NCI-H1105 treated with DMSO at 0.1 percent for 48 hours (cell line): ENCODE results near the gene NKAP.
A peak's percentile ranks its signal among the peaks of the same experiment; 100 is the strongest.
"Not testable (repeated sequence)": the region's sequence is repeated elsewhere in the genome, so short reads cannot be mapped to it uniquely, and the experiment has no call there.

Experiments used
- DNase-seq: peaks from one replicate; lab custom pipeline; 2025; lab: John Stamatoyannopoulos, UW

NKAP gene

GRCh38 chrX:119943185-119943988, at the start of gene NKAP:
TSS of gene NKAP (minus strand) at chrX:119943751. CDS start at chrX:119943605, 146 bp downstream.
- peak; percentile 73 for DNase-seq

GRCh38 chrX:119991005-119991787, 47.6 kb upstream of the NKAP start:
- no peak for DNase-seq

DNA sequence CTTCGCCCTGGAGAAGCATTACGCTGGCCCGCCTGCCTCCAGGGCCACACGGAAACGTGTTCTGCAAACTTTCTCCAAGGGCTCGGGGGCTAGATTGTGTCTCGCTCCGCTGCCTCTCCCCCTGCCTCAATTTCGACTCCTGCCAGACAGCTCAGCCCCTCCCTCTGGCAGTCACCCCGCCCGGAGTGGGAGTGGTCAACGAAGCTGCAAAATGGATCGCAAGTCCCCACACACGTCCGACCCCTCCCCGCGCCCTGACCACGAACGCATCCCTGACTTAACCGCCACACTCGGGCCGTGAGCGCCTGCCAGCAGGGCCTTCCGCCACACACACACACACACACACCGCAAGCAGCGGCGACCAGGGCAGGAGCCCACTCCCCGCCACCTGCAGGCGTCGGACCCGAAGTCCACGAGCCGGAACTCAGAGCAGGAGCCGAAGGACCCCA, 47.0 kb upstream of the NKAP start:
- DNase-seq = peak; percentile 5

DNA sequence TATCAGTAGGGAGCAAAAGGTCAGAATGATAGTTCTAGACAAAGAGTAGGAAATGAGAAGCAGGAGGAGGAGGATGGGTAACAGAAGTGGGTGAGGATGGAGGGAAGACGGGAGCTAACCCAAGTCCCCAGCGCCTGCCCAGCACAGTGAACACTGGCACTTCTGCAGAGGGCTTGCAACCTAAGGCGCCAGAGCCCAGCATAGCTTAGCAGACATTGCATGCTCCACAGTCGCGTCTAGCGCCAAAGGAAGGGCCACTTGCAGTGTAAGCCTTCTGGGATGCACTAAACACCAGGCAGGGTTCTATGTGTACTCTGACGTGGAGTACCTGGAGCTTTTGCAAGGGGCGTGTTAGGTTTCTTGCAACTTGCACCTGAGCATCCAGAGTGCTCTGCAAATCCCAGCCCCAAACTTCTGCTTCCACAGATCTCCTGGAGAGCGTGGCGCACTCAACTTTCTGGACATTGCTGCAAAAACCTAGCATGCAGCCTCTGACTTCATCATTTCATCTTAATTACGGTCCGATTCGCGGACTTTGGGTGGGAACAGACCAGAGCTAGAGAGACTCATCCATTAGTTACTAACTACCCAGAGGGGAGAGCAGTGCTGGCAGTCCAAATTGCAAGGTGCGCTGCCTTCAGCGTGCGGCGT, 46.5 kb upstream of the NKAP start:
- no peak for DNase-seq

DNA sequence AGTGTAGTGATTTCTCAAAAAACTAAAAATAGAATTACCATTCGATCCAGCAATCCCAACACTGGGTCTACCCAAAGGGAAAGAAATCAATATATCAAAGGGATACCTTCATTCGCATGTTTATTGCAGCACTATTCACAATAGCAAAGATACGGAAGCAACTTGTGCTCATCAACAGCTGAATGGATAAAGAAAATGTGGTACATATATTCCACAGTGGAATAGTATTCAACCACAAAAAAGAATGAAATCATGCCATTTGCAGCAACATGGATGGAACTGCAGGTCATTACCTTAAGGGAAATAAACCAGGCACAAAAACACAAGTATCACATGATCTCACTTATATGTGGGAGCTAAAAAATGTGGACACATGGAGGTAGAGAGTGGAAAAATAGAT, 42.7 kb upstream of the NKAP start:
- no peak for DNase-seq

DNA sequence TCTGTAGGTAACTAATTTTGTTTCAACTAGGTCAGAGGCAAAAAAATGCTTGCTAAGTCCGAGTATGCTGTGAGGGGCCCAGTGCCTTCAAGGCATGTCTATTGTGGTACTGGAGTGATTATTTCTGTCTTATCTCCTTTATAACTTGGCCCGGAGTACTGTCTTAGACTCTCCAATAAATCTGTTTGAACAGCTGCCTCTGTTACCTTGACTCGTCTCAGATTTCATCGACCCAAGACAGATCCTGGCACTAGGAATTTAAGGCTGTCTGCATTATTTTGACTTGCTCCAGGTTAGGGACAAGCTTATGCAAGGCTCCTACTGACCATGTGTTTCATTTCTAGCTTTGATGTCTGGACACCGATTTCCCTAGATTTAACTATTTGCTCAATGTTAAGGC, 41.1 kb upstream of the NKAP start:
- peak; percentile 20 for DNase-seq

- DNase-seq = no peak
Observed at GRCh38 chrX:119983494-119983893, 39.9 kb upstream of the NKAP start.

DNA sequence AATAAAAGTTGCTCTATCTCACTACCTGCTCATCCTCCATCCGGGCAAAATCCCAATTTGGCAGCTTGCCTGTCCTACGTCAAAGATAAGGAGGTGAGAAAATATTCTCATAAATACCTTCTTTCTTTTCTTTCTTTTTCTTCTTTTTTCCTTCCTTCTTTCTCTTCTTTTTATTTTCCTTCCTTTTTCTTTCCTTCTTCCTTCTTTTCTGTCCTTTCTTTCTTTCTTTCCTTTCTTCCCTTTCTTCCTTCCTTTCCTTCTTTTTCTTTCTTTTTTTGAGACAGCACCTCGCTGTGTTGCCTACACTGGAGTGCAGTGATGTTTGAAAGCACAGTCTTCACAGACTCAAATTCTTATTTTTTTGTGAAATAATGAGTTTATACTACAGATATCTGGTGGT, 38.6 kb upstream of the NKAP start:
- no peak for DNase-seq

DNA sequence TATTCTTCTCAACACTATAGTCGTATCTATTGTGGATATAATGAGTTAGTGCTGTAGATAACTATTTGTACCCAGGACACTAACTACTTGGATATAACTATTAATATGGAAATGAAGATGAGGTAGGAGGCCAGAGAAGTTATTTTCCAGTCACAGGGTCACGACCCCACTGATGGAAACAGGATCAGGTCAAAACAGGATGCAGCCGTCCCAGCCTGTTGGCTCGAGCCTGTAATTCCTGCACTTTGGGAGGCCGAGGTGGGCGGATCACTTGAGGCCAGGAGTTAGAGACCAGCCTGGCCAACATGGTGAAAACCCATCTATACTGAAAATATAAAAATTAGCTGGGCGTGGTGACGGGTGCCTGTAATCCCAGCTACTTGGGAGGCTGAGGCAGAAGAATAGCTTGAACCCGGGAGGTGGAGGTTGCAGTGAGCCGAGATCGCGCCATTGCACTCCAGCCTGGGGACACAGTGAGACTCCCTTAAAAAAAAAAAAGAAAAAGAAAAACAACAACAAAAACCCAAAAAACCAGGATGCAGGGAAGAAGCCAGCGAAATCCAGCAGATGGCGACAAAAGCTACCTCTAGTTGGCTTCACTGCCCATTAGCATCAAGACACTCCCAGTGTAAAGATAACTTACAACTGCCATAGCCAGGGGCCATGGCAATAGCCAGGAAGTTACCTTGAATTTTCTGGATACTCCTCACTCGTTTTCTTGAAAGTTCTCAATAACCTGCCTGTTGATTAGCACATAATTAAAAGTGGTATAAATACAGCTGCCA, 37.9 kb upstream of the NKAP start:
- peak; percentile 34 for DNase-seq

- DNase-seq = not testable (repeated sequence)
Observed at GRCh38 chrX:119977172-119977571, 33.6 kb upstream of the NKAP start.

- DNase-seq = no peak
Observed at GRCh38 chrX:119971184-119971583, 27.6 kb upstream of the NKAP start.

GRCh38 chrX:119970574-119970973, 27.0 kb upstream of the NKAP start:
- DNase-seq = no peak

DNA sequence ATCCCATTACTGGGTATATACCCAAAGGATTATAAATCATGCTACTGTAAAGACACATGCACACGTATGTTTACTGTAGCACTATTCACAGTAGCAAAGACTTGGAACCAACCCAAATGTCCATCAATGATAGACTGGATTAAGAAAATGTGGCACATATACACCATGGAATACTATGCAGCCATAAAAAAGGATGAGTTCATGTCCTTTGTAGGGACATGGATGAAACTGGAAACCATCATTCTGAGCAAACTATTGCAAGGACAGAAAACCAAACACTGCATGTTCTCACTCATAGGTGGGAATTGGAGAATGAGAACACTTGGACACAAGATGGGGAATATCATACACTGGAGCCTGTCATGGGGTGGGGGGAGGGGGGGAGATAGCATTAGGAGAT, 23.3 kb upstream of the NKAP start:
- DNase-seq = not testable (repeated sequence)

DNA sequence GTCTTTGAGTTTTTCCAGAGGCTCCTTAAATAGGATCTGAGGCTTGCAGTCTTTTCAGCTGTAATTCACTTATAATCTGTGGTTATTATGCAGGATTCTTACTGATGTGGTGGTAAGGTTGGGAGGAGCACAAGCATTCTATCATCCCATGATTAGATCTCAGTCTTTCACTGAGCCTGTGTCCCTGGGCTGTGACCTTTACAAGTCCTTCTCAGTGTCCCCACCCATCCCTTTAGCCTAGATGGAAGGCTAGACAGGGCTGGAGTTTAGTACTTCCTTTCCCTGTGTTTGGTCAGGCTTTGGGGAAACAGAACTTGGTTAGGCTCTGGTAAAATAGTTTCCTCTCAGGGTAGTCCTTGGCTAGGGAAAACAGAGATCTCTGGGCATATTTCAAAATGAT, 17.1 kb upstream of the NKAP start:
- DNase-seq = no peak

DNA sequence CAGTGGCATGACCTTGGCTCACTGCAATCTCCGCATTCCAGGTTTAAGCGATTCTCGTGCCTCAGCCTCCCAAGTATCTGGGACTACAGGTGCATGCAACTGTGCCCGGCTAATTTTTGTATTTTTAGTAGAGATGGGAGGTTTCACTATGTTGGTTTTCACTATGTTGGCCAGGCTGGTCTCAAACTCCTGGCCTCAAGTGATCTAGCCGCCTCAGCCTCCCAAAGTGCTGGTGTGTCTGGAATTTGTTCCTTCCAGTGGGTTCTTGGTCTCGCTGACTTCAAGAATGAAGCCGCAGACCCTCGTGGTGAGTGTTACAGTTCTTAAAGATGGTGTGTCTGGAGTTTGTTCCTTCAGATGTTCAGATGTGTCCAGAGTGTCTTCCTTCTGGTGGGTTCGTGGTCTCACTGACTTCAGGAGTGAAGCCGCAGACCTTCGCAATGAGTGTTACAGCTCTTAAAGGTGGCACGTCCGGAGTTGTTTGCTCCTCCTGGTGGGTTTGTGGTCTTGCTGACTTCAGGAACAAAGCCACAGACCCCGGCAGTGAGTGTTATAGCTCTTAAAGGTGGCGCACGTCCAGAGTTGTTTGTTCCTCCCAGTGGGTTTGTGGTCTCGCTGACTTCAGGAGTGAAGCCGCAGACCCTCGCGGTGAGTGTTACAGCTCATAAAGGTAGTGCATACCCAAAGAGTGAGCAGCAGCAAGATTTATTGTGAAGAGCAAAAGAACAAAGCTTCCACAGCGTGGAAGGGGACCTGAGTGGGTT, 12.4 kb upstream of the NKAP start:
- DNase-seq = not testable (repeated sequence)

GRCh38 chrX:119954374-119954773, 10.8 kb upstream of the NKAP start:
- DNase-seq = no peak

GRCh38 chrX:119948381-119948780, 4.8 kb upstream of the NKAP start:
- peak; percentile 5 for DNase-seq

DNA sequence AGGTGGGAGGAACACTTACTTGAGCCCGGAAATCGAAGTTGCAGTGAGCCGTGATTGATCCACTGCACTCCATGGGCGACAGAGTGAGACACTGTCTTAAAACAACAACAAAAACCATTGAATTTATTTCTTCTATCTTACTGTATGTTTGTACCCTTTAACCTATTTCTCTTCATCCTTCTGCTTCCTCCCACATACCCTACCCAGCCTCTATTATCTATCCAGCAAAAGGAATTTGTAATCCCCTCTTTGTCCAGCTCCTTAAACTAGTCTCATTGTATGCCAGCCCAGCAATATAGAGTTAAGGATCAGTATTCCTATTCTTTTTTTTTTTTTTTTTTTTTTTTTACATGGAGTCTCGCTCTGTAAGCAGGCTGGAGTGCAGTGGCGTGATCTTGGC, 1.9 kb upstream of the NKAP start:
- no peak for DNase-seq

DNA sequence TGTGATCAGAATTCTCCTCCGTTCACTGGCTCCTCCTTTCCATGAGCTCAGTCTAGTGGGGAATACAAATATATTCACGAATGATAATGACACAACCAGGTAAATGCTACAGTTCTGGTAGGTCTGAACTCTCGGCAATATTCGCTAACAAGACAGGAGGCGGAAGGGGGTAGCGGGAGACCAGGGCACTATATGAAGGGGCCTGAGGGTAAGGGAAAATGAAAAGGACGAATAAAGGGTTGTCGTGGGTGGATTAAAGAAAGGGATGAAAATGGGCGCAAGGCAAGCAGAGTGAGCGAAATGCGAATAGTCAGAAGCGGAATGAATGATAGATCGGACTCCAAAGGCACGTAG, 743 bp downstream of the NKAP start:
- no peak for DNase-seq

DNA sequence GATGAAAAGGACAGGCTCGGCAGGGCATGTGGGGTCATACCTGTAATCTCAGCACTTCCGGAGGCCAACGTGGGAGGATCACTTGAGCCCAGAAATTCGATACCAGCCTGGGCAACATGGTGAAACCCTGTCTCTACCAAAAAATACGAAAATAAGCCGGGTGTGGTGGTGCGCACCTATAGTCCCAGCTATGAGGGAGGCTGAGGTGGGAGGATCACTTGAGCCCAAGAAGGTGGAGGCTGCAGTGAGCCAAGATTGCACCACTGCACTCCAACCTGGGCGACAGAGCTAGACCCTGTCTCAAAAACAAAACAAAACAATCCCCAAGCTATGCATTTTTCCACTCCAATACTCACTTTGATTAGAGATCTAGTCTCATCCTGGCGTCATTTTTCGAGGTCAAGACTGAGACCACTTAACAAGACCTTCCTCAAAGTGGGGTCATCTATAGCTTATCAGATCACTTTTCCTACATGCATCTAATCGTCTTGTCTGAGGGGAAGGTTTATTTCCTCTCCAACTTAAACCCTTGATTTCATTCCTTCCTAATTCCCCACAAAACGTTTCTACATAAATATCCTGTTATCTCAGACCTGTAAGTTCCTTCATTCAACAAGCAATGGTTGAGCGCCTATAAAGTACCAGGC, 1.3 kb downstream of the NKAP start:
- DNase-seq = no peak

- no peak for DNase-seq
Observed at GRCh38 chrX:119941336-119941735, 2.2 kb downstream of the NKAP start.
